ENCODE measurements around the gene SYNGAP1.
"Not testable (repeated sequence)": the region's sequence is repeated elsewhere in the genome, so short reads cannot be mapped to it uniquely, and the experiment has no call there.

The SYNGAP1 gene

GRCh38 chr6:33469661-33470060 lies 49.8 kb downstream of the SYNGAP1 start:
- no peak for DNase-seq (ENCODE audit: low read depth)

DNA sequence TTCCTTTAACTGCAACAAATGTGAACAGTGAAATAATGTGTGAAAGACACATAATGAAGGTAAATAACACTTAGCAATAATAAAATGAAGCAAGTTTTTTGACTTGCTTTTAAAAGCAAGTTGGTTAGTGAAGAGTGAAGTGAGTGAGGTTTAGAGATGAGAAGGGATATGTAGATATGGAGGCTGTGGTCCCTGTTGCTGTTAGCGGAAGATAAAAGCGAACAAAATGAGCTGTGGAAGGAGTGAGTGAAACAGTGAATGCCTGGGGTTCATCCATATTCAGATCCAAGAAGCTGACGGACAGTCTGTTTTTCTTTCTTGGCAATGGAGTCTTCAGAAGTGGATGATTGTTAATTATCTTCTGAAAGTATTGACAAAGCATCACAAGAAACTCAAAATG lies 58.0 kb downstream of the SYNGAP1 start:
- no peak for DNase-seq (ENCODE audit: low read depth)

DNA sequence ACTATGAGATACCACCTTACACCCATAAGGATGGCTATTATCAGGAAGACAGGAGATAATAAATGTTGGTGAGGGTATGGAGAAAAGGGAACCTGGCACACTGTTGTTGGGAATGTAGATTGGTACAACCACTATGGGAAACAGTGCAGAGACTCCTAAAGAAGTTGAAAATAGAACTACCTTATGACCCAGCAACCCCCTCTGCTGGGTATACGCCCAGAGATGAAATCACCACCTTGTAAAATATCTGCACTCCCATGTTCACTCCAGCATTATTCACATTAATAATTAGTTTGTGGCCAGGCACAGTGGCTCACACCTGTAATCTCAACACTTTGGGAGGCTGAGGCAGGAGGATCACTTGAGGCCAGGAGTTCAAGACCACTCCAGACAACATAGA lies 61.3 kb downstream of the SYNGAP1 start:
- DNase-seq (ENCODE audit: low read depth) = no peak

DNA sequence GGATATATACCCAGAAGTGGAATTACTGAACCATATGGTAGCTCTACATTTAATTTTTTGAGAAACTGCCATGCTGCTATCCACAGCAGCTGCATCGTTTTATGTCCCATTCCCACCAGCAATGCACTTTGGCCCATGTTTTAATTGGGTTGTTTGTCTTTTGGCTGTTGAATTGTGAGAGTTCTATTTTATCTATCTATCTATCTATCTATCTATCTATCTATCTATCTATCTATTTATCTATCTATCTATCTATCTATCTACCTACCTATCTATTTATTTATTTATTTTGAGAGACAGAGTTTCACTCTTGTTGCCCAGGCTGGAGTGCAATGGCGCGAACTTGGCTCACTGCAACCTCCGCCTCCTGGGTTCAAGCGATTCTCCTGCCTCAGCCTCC lies 62.8 kb downstream of the SYNGAP1 start:
- DNase-seq (ENCODE audit: low read depth) = not testable (repeated sequence)

- no peak for DNase-seq (ENCODE audit: low read depth)
Observed at GRCh38 chr6:33483678-33484077, 63.8 kb downstream of the SYNGAP1 start.

- DNase-seq (ENCODE audit: low read depth) = not testable (repeated sequence)
Observed at GRCh38 chr6:33484673-33485262, 64.9 kb downstream of the SYNGAP1 start.

DNA sequence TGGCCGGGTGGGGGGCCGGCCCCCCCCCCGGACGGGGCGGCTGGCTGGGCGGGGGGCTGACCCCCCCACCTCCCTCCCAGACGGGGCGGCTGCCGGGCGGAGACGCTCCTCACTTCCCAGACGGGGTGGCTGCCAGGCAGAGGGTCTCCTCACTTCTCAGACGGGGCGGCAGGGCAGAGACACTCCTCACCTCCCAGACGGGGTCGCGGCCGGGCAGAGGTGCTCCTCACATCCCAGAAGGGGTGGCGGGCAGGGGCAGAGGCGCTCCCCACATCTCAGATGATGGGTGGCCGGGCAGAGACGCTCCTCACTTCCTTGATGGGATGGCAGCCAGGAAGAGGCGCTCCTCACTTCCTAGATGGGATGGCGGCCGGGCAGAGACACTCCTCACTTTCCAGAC lies 65.8 kb downstream of the SYNGAP1 start:
- not testable (repeated sequence) for DNase-seq (ENCODE audit: low read depth)

DNA sequence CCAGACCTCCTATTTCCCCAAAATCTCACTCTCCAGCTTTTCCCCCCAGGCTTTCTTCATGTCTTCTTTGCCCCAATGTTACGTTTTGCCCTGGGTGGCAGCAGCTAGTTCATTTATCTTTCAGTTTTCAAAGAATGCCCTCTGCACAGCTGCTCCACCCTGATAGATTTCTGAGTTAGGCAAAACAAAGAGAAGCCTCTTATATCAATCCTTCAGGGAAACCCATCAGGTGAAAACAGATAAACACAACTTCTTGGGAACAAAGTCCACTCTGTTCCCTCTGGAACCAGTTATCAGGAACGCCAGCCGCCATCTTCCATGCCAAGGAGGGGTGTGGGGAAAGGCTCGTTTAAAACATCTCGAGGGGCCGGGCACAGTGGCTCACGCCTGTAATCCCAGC lies 68.5 kb downstream of the SYNGAP1 start:
- DNase-seq (ENCODE audit: low read depth) = no peak

GRCh38 chr6:33490198-33490597 lies 70.3 kb downstream of the SYNGAP1 start:
- no peak for DNase-seq (ENCODE audit: low read depth)

DNA sequence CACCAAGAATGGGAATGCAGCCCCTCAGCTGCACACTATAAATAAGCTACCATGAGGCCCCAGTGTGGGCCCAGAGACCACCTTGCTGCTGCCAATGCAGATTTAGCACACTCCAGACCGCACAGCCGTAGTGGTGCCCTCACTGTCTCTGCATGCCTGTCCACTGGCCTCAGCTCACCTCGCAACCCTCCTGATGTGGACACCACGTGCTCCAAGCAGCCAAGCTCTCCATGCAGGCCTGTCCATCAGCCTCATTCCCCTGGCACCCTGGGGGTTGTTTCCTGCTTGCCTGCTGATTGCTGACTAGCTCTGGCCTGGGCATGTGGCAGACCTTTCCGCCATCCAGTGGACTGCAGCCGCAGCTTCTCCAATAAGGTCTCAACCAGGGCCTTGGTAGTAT lies 70.8 kb downstream of the SYNGAP1 start:
- DNase-seq (ENCODE audit: low read depth) = no peak

DNA sequence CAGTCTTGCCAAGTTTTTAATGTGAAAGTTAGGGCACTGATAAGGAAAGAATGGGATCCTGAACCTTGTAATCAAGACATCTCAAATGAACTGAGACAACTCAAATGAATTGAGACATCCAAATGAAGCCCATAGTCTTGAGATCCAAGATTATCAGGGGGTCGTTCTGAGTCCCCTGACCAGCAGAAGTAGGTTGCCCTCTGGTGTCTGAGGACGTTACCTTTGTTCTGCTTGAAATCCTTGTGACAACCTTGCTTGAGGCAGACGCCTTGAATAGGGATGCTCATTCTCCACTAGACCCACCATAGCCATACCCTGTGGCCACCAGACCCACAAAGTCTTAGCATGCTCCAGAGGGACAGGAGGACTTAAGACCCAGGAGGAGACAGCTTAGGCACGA lies 72.2 kb downstream of the SYNGAP1 start:
- no peak for DNase-seq (ENCODE audit: low read depth)

DNA sequence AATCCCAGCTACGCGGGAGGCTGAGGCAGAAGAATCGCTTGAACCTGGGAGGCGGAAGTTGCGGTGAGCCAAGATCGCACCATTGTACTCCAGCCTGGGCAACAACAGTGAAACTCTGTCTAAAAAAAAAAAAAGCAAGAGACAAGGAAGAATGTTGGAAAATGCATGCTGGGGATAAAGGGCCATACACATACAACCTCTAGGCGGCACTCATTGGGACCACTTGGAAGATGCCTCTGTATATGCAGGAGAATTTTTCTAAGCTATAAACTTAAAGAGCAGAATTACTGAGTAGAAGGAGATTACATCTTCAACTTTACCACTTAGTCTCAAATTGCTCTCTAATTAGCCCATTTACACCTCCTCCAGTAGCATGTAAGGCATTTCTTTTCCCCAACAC lies 77.3 kb downstream of the SYNGAP1 start:
- no peak for DNase-seq (ENCODE audit: low read depth)

DNA sequence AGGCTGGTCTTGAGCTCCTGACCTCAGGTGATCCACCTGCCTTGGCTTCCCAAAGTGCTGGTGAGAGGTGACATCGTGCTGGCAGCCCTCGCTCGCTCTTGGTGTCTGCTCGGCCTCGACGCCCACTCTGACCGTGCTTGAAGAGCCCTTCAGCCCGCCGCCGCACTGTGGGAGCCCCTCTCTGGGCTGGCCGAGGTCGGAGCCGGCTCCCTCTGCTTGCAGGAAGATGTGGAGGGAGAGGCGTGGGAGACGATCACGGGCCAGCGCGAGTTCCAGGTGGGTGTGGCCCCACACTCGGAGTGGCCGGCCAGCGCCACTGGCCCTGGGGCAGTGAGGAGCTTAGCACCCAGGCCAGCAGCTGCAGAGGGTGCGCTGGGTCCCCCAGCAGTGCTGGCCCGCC lies 82.6 kb downstream of the SYNGAP1 start:
- no peak for DNase-seq (ENCODE audit: low read depth)

DNA sequence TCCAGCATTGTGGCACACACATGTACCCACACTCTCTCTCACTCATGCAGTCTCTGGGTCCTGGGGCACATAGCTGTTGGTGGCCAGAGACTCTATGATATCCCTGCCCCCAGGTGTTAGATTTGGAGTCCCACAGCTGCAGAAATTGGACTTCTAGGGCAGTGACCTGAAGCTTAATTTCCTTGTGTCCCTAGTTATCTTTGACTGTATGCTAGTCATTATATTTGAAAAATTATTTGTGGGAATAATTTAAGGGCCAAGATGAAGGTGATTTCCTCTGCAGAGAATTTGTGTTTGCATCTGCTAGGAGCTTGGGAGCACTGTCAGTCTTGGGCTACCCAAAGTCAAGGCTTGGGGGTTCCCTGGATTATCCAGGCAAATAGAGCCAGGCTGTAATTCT lies 84.6 kb downstream of the SYNGAP1 start:
- no peak for DNase-seq (ENCODE audit: low read depth)

All from EH (cell line).